Activated T-cell treated with anti-CD3 and anti-CD28 coated beads, Interleukin-2, amount 50 U/mL, for 4 hours (primary cell): Measurements from ENCODE around the gene TPRX2. TPM values are rescaled to one million over a fixed set of nuclear protein-coding genes. Genes with fewer than 3 reads are reported as not detected.
"Not testable (repeated sequence)": the region's sequence is repeated elsewhere in the genome, so short reads cannot be mapped to it uniquely, and the experiment has no call there.

Source experiments
- ATAC-seq, 2 donors: fragments of 200-7000 bp; cut with Tn5 transposase; one replicate each; pipeline ENCODE4 v1.10.0; 2021
- DNase-seq: peaks from one replicate; pipeline ENCODE4 v3.0.0-alpha.2; 2020
- H3K27me3 Mint-ChIP-seq: one replicate; pipeline ENCODE4 v1.8.0; 2021; ENCODE audit warnings: low read depth, mixed read lengths
- H3K36me3 Mint-ChIP-seq: one replicate; pipeline ENCODE4 v1.8.0; 2022; ENCODE audit warnings: mixed read lengths; ENCODE audit not compliant: insufficient read depth
- H3K4me1 Mint-ChIP-seq: one replicate; pipeline ENCODE4 v1.8.0; 2021; ENCODE audit warnings: low read depth, mixed read lengths
- H3K4me3 Mint-ChIP-seq: one replicate; pipeline ENCODE4 v1.8.0; 2021; ENCODE audit warnings: mild to moderate bottlenecking, moderate library complexity, mixed read lengths
- H3K9me3 Mint-ChIP-seq: one replicate; pipeline ENCODE4 v1.8.0; 2021; ENCODE audit warnings: mixed read lengths
- total RNA-seq, 3 donors: library from RNA; stranded (reverse); gene quantifications; one replicate each; pipeline ENCODE4 v1.2.1, GENCODE V29; 2021

Gene TPRX2
- total RNA-seq, 3 donors from 2014 or later, result not detected

DNA sequence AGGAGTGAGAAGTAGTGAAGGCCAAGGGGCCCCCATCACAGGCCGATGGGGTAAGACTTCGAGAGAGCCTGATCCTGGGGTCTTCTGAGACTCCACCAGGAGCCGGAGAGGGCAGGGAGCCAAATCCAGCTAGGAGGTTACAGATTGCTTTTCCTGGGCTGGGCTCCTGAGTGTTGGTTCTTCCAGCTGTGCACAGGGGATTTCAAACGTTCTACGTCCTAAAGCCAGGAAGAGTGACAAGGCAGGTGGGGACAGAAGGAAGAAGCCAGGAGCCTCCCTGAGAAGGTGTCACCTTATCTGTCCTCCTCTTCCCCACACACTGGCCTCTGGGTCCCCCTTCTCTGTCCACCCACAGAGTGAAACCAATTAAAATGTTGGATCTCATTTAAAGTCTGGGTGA is 16.1 kb upstream of the TPRX2 start:
- H3K4me1 Mint-ChIP-seq, result no peaks in the 10 kb centered on the region
- H3K36me3 Mint-ChIP-seq, result no peaks in the 10 kb centered on the region
- H3K9me3 Mint-ChIP-seq, result no peaks in the 10 kb centered on the region
- DNase-seq (no peak), ATAC-seq (no peak)
- H3K27me3 Mint-ChIP-seq, result peaks cover 24% of the 10 kb centered on the region
- no peak overlapping the region for H3K4me3 Mint-ChIP-seq

- H3K4me1 Mint-ChIP-seq, result peaks cover 7% of the 10 kb centered on the region
- peaks cover 51% of the 10 kb centered on the region for H3K27me3 Mint-ChIP-seq
- DNase-seq (no peak), ATAC-seq (no peak)
- H3K9me3 Mint-ChIP-seq, result no peaks in the 10 kb centered on the region
- no peak overlapping the region for H3K4me3 Mint-ChIP-seq
- no peaks in the 10 kb centered on the region for H3K36me3 Mint-ChIP-seq
Observed at GRCh38 chr19:47848425-47848822, 10.6 kb upstream of the TPRX2 start.

GRCh38 chr19:47848823-47849473 is 10.1 kb upstream of the TPRX2 start:
- H3K4me3 Mint-ChIP-seq, result peak overlapping the region; percentile 38
- ATAC-seq, result no peak
- peaks cover 7% of the 10 kb centered on the region for H3K4me1 Mint-ChIP-seq
- H3K9me3 Mint-ChIP-seq, result no peaks in the 10 kb centered on the region
- peaks cover 53% of the 10 kb centered on the region for H3K27me3 Mint-ChIP-seq
- no peaks in the 10 kb centered on the region for H3K36me3 Mint-ChIP-seq
- peak; percentile 14 for DNase-seq

DNA sequence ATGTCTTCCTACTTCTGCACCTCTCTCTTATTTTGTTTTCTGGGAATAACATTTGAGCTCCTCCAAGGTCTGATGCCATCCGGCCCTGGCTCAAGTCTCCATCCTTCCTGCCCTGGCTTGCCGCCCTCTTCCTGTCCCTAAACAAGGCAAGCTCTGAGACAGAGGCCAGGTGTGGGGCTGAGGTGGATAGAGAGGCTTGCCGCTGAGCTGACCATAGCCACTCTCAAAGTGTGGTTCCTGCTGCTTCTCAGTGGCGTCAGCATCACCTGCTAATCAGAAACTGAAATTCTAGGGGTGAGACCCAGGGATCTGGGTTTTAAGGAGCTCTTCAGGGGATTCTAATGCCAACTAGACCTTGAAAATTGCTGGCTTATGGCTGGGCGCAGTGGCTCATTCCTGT is 6.0 kb upstream of the TPRX2 start:
- ATAC-seq, result no peak

GRCh38 chr19:47854459-47854858 is 4.6 kb upstream of the TPRX2 start:
- H3K4me3 Mint-ChIP-seq, result no peak overlapping the region
- DNase-seq (no peak), ATAC-seq (no peak)
- no peaks in the 10 kb centered on the region for H3K9me3 Mint-ChIP-seq
- H3K4me1 Mint-ChIP-seq, result peaks cover 4% of the 10 kb centered on the region
- H3K27me3 Mint-ChIP-seq, result peaks cover 35% of the 10 kb centered on the region
- H3K36me3 Mint-ChIP-seq, result no peaks in the 10 kb centered on the region

More for the DNA sequence above, 6.0 kb upstream of the TPRX2 start:
- H3K27me3 Mint-ChIP-seq, result peaks cover 44% of the 10 kb centered on the region
- no peaks in the 10 kb centered on the region for H3K36me3 Mint-ChIP-seq
- DNase-seq, result no peak
- H3K4me1 Mint-ChIP-seq, result peaks cover 9% of the 10 kb centered on the region
- H3K9me3 Mint-ChIP-seq, result no peaks in the 10 kb centered on the region
- H3K4me3 Mint-ChIP-seq, result no peak overlapping the region

GRCh38 chr19:47858231-47858630 is 804 bp upstream of the TPRX2 start:
- H3K4me3 Mint-ChIP-seq, H3K36me3 Mint-ChIP-seq, DNase-seq, H3K9me3 Mint-ChIP-seq, ATAC-seq, H3K4me1 Mint-ChIP-seq: not testable (repeated sequence)
- H3K27me3 Mint-ChIP-seq, result peaks cover 24% of the 10 kb centered on the region

- not testable (repeated sequence) for ATAC-seq, H3K9me3 Mint-ChIP-seq, H3K4me3 Mint-ChIP-seq, H3K4me1 Mint-ChIP-seq, H3K36me3 Mint-ChIP-seq, DNase-seq
- H3K27me3 Mint-ChIP-seq, result peaks cover 25% of the 10 kb centered on the region
Observed at GRCh38 chr19:47859838-47860237, 803 bp downstream of the TPRX2 start.

GRCh38 chr19:47860602-47861297 is 1.7 kb downstream of the TPRX2 start:
- ATAC-seq (no peak), DNase-seq (no peak)
- no peaks in the 10 kb centered on the region for H3K9me3 Mint-ChIP-seq
- peaks cover 29% of the 10 kb centered on the region for H3K27me3 Mint-ChIP-seq
- H3K4me3 Mint-ChIP-seq, result no peak overlapping the region
- no peaks in the 10 kb centered on the region for H3K4me1 Mint-ChIP-seq
- no peaks in the 10 kb centered on the region for H3K36me3 Mint-ChIP-seq

DNA sequence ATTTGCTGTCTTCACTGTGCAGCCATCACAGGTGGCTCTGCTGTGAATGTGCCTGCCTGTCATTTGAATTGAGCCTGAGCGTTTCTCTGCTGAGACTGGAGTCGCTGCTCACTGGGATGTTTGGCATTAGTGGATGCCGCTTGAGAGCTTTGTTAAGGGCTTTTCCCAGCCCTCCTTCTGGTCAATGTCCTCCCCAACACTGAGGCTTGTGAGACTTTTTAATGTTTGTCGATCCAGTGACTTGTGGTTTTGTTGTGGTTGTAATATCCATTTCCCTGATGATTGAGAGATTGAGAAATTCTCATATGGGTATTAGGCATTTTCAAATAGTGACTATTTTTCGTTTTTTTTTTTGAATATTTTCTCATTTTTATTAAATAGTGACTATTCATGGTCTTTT is 2.6 kb downstream of the TPRX2 start:
- Mint-ChIP-seq H3K4me3 (no peak overlapping the region), H3K27me3 (peaks cover 29% of the 10 kb centered on the region), H3K4me1 (no peaks in the 10 kb centered on the region), H3K9me3 (no peaks in the 10 kb centered on the region), H3K36me3 (no peaks in the 10 kb centered on the region)
- ATAC-seq (no peak), DNase-seq (no peak)

- H3K36me3 Mint-ChIP-seq, result no peaks in the 10 kb centered on the region
- DNase-seq (peak; percentile 85), ATAC-seq (peak; percentile 98)
- H3K4me3 Mint-ChIP-seq, result no peak overlapping the region
- no peaks in the 10 kb centered on the region for H3K9me3 Mint-ChIP-seq
- H3K27me3 Mint-ChIP-seq, result peaks cover 22% of the 10 kb centered on the region
- H3K4me1 Mint-ChIP-seq, result no peaks in the 10 kb centered on the region
Observed at GRCh38 chr19:47863514-47863936, 4.5 kb downstream of the TPRX2 start.

GRCh38 chr19:47865166-47865565 is 6.1 kb downstream of the TPRX2 start:
- peaks cover 1% of the 10 kb centered on the region for H3K4me1 Mint-ChIP-seq
- no peaks in the 10 kb centered on the region for H3K9me3 Mint-ChIP-seq
- DNase-seq (no peak), ATAC-seq (no peak)
- H3K4me3 Mint-ChIP-seq, result no peak overlapping the region
- peaks cover 21% of the 10 kb centered on the region for H3K27me3 Mint-ChIP-seq
- no peaks in the 10 kb centered on the region for H3K36me3 Mint-ChIP-seq

DNA sequence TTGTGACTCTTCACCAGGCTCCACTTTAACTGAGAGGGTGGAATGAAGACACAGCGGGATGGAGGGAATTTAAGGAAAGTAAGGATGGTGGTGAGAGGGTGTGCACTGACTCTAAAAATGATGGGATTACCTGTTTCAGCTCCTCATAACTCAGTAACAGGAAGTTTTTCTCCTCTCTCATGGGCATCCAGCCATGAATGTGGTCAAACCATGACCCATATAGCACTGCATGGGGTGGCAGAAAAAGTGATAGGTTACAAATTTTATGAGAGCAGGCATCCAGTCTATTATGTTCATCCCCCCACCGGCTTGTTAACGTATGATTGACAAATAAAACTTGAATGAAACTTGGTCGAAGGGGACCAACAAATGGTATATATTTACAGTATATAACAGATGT is 19.9 kb downstream of the TPRX2 start:
- DNase-seq (no peak), ATAC-seq (no peak)
- Mint-ChIP-seq H3K9me3 (peaks cover 3% of the 10 kb centered on the region), H3K4me1 (no peaks in the 10 kb centered on the region), H3K4me3 (no peak overlapping the region), H3K27me3 (peaks cover 31% of the 10 kb centered on the region), H3K36me3 (no peaks in the 10 kb centered on the region)

- not testable (repeated sequence) for H3K4me1 Mint-ChIP-seq, ATAC-seq, H3K9me3 Mint-ChIP-seq, H3K4me3 Mint-ChIP-seq, DNase-seq, H3K36me3 Mint-ChIP-seq
- H3K27me3 Mint-ChIP-seq, result peaks cover 28% of the 10 kb centered on the region
Observed at GRCh38 chr19:47879385-47879784, 20.4 kb downstream of the TPRX2 start.

GRCh38 chr19:47881757-47882156 is 22.7 kb downstream of the TPRX2 start:
- Mint-ChIP-seq H3K4me3 (no peak overlapping the region), H3K4me1 (no peaks in the 10 kb centered on the region), H3K27me3 (peaks cover 25% of the 10 kb centered on the region), H3K9me3 (peaks cover 3% of the 10 kb centered on the region), H3K36me3 (no peaks in the 10 kb centered on the region)
- DNase-seq, result no peak
- ATAC-seq, result no peak

- H3K4me3 Mint-ChIP-seq, result no peak overlapping the region
- H3K9me3 Mint-ChIP-seq, result peaks cover 3% of the 10 kb centered on the region
- no peak for DNase-seq
- no peak for ATAC-seq
- no peaks in the 10 kb centered on the region for H3K4me1 Mint-ChIP-seq
- H3K36me3 Mint-ChIP-seq, result no peaks in the 10 kb centered on the region
- peaks cover 25% of the 10 kb centered on the region for H3K27me3 Mint-ChIP-seq
Observed at GRCh38 chr19:47882890-47883289, 23.9 kb downstream of the TPRX2 start.
